ENCODE measurements around the gene CACNA1C.

DNA sequence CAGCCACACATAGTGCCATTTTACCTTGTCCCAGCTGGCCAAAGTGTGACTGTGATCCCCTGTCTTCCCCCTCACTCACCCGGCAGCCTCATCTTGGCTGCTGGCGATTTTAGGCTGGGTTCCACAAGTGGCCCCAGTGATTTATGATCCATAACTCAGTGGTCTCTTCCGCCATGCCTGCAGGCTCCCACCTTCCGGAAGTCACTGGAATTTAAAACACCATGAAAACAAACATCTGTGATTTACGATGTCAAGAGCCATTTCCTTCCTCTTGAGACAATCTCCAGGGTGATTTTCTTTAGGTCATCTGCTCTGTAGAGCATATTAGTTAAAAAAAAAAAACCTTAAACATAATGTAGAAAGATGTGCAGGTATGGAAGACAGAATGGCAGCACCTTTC is 282.3 kb downstream of the CACNA1C start:
- no peak for TF ChIP-seq GATA3 (IDR thresholded peaks at IDR 0.05; ENCODE audit: low read depth, low read length)
- TF ChIP-seq GATA2 (IDR thresholded peaks at IDR 0.05; ENCODE audit: low read depth, low read length), result no peak
